HL-60 (cell line): ENCODE measurements around the gene IQSEC3.

ENCODE experiments used
- CTCF ChIP-seq: IDR thresholded peaks from one replicate; pipeline ENCODE4 v1.5.1; 2011; ENCODE audit warnings: low read length, control low read depth, inconsistent platforms; ENCODE audit not compliant: insufficient read depth
- POLR2AphosphoS5 ChIP-seq: IDR thresholded peaks from 2 replicates; pipeline ENCODE4 v1.6.1; 2012; ENCODE audit warnings: low read depth
- REST ChIP-seq: IDR thresholded peaks from 2 replicates; pipeline ENCODE4 v1.6.1; 2012; ENCODE audit warnings: low read depth; ENCODE audit not compliant: insufficient replicate concordance

GRCh38 chr12:84056-84455 is 17.5 kb downstream of the IQSEC3 start:
- TF ChIP-seq REST (no peak), CTCF (no peak), POLR2AphosphoS5 (no peak)
